Body of pancreas (tissue), 4 donors: ENCODE results near the gene RFTN2. TPM values are rescaled to one million over a fixed set of nuclear protein-coding genes. Genes with fewer than 3 reads are reported as not detected.

ENCODE experiments used
- ATAC-seq: fragments of 150-250 bp; one replicate; pipeline ENCODE4 v1.9.1; 2016
- DNase-seq, 4 donors: peaks; one replicate each; pipeline ENCODE4 v3.0.0-alpha.2; 2019
- H3K27ac ChIP-seq, 4 donors: fragments of 200-600 bp; sonication (generic); 1 replicate in 3 of 4; 2 replicates in 1 of 4; pipeline versions ENCODE4 v1.5.1 to v1.6.1; 2016 to 2019; ENCODE audit warnings: mild to moderate bottlenecking in 1 of 4, mixed read lengths in 1 of 4, moderate library complexity in 1 of 4
- H3K27me3 ChIP-seq, 2 donors: fragments of 200-600 bp; sonication (generic); one replicate each; pipeline ENCODE4 v1.6.0; 2016; ENCODE audit warnings: mild to moderate bottlenecking in 1 of 2
- H3K36me3 ChIP-seq, 2 donors: fragments of 200-600 bp; sonication (generic); replicated peaks in 1 of 2; 2 replicates each; pipeline ENCODE4 v1.5.1; 2016; ENCODE audit warnings: low read depth in 2 of 2; ENCODE audit not compliant: insufficient read depth in 1 of 2
- H3K4me1 ChIP-seq: fragments of 200-600 bp; sonication (generic); one replicate; pipeline ENCODE4 v1.6.0; 2016
- H3K4me3 ChIP-seq, 2 donors: fragments of 200-600 bp; sonication (generic); 1 replicate in 1 of 2; 2 replicates in 1 of 2; pipeline ENCODE4 v1.5.1; 2016 to 2019
- H3K9me3 ChIP-seq, 3 donors: fragments of 200-600 bp; sonication (generic); 1 replicate in 2 of 3; 2 replicates in 1 of 3; pipeline ENCODE4 v1.5.1; 2016
- CTCF ChIP-seq, 7 experiments: fragments of 450-650 bp in 4 of 7; fragments of 200-600 bp in 3 of 7; sonication (generic) in 3 of 7; IDR thresholded peaks; one replicate each; pipeline ENCODE4 v1.5.1; 2016 to 2019; ENCODE audit warnings: antibody characterized with exemption in 7 of 7
- POLR2A ChIP-seq, 3 donors: fragments of 450-650 bp; IDR thresholded peaks; one replicate each; pipeline ENCODE4 v1.6.1; 2016; ENCODE audit warnings: antibody characterized with exemption in 3 of 3, mild to moderate bottlenecking in 2 of 3
- WGBS, 2 donors: methylation state at CpG; one replicate each; pipeline ENCODE4 v1.1.5; 2017; 5-methylcytosine and 5-hydroxymethylcytosine counted together
- intact Hi-C: fragments of 100-400 bp; cut with DNase I; formaldehyde crosslinking; loops from one replicate; pipeline ENCODE4 v1.15.1; 2023
- total RNA-seq, 2 donors: library from RNA; depleted of rRNA; stranded (reverse); fragments of >200 nt; gene quantifications; one replicate each; pipeline ENCODE4 v1.1.0, GENCODE V29; 2016

The RFTN2 gene
- total RNA-seq, 2 donors from 2014 or later, result 1.3 to 11.9 TPM

GRCh38 chr2:197571627-197572271 lies 103.6 kb downstream of the RFTN2 start:
- TF ChIP-seq CTCF (IDR thresholded peaks at IDR 0.05), result no peak
- TF ChIP-seq POLR2A (IDR thresholded peaks at IDR 0.05), result no peak
- H3K27ac ChIP-seq, result no peak overlapping the region
- no peaks in the 10 kb centered on the region for H3K9me3 ChIP-seq
- intact Hi-C loops, result no loop called here
- ATAC-seq (no peak), DNase-seq (no peak)
- no peak overlapping the region for H3K4me3 ChIP-seq
- H3K4me1 ChIP-seq, result no peaks in the 10 kb centered on the region
- 64 to 73% methylated on average over 10 of the region's 10 CpGs for WGBS, 2 donors
- no peaks in the 10 kb centered on the region for H3K27me3 ChIP-seq
- H3K36me3 ChIP-seq, result no peaks in the 10 kb centered on the region

DNA sequence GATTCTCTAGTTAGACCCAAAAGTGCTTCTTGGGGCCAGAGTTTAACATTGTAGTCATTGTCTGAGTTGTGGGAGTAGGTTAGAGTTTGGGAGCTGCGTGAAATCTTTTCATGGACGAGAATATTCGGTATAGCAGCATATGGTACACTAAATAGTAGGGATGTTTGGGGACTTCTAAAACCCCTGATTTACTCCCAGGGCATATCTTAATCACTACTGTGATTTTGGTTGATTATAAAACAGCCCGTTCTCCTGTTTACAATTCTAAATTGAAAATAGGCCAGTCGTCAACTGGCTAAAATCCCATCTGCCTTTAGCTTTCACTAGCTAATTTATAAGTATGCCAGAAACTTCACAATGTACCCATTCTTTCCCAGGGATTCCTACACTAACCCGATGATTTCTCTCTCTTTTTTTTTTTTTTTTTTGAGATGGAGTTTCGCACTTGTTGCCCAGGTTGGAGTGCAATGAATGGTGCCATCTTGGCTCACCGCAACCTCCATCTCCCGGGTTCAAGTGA lies 115.2 kb downstream of the RFTN2 start:
- no peak overlapping the region for H3K4me3 ChIP-seq
- H3K36me3 ChIP-seq, result no peaks in the 10 kb centered on the region
- DNase-seq, result no peak
- H3K4me1 ChIP-seq, result no peaks in the 10 kb centered on the region
- ATAC-seq, result no peak
- no peaks in the 10 kb centered on the region for H3K27me3 ChIP-seq
- no peaks in the 10 kb centered on the region for H3K9me3 ChIP-seq
- intact Hi-C loops, result no loop called here
- WGBS, 2 donors, result 94% methylated on average over 9 of the region's 9 CpGs
- TF ChIP-seq CTCF (IDR thresholded peaks at IDR 0.05) (no peak), POLR2A (IDR thresholded peaks at IDR 0.05) (no peak)
- H3K27ac ChIP-seq, result no peak overlapping the region

- Histone ChIP-seq H3K27me3 (no peaks in the 10 kb centered on the region), H3K4me3 (no peak overlapping the region), H3K9me3 (no peaks in the 10 kb centered on the region), H3K36me3 (no peaks in the 10 kb centered on the region), H3K27ac (no peak overlapping the region), H3K4me1 (no peaks in the 10 kb centered on the region)
- no peak for ATAC-seq
- intact Hi-C loops, result no loop called here
- WGBS, 2 donors, result 92 to 98% methylated on average over 5 of the region's 5 CpGs
- DNase-seq, result no peak
- TF ChIP-seq CTCF (IDR thresholded peaks at IDR 0.05) (no peak), POLR2A (IDR thresholded peaks at IDR 0.05) (no peak)
Measured at GRCh38 chr2:197559681-197560080, 115.7 kb downstream of the RFTN2 start.

GRCh38 chr2:197558393-197558792 lies 117.0 kb downstream of the RFTN2 start:
- no peak for DNase-seq
- no peak for TF ChIP-seq POLR2A (IDR thresholded peaks at IDR 0.05)
- TF ChIP-seq CTCF (IDR thresholded peaks at IDR 0.05), result no peak
- ATAC-seq, result no peak
- intact Hi-C loops, result no loop called here
- 90 to 93% methylated on average over 3 of the region's 3 CpGs for WGBS, 2 donors
- Histone ChIP-seq H3K4me1 (no peaks in the 10 kb centered on the region), H3K36me3 (peaks cover 0 to 6% of the 10 kb centered on the region in 2 donors), H3K9me3 (no peaks in the 10 kb centered on the region), H3K27me3 (no peaks in the 10 kb centered on the region), H3K27ac (no peak overlapping the region), H3K4me3 (no peak overlapping the region)

- DNase-seq (no peak), ATAC-seq (no peak)
- WGBS, 2 donors, result 63 to 66% methylated on average over 1 of the region's 1 CpG
- intact Hi-C loops, result no loop called here
- Histone ChIP-seq H3K36me3 (peaks cover 0 to 10% of the 10 kb centered on the region in 2 donors), H3K4me3 (no peak overlapping the region), H3K4me1 (no peaks in the 10 kb centered on the region), H3K27me3 (no peaks in the 10 kb centered on the region), H3K9me3 (no peaks in the 10 kb centered on the region), H3K27ac (no peak overlapping the region)
- TF ChIP-seq POLR2A (IDR thresholded peaks at IDR 0.05) (no peak), CTCF (IDR thresholded peaks at IDR 0.05) (no peak)
Measured at GRCh38 chr2:197556456-197556855, 118.9 kb downstream of the RFTN2 start.
